Measurements from ENCODE around the gene CYFIP2.

GRCh38 chr5:157345485-157345884 is 79.6 kb downstream of the CYFIP2 start:
- TF ChIP-seq CTCF (conservative IDR thresholded peaks at IDR 0.05 in 1 of 2, IDR thresholded peaks at IDR 0.05 in 1 of 2; ENCODE audit: low read depth in 1 of 2, low read length in 2 of 2) (no peak), EZH2 (IDR thresholded peaks at IDR 0.05; ENCODE audit: low read length, missing control alignments) (no peak)

Measured in fibroblast of lung (primary cell).